Muscle layer of colon (tissue), 2 donors: Measurements from ENCODE around the gene TBX15.

Source experiments
- H3K27ac ChIP-seq: one replicate; pipeline ENCODE4 v1.7.0; 2013; ENCODE audit warnings: low read depth, mild to moderate bottlenecking, low read length, moderate library complexity
- H3K27me3 ChIP-seq, 2 donors: one replicate each; pipeline ENCODE4 v1.7.0; 2013; ENCODE audit warnings: low read length in 2 of 2, mild to moderate bottlenecking in 2 of 2; ENCODE audit not compliant: insufficient read depth in 2 of 2, control insufficient read depth in 1 of 2
- H3K36me3 ChIP-seq: one replicate; pipeline ENCODE4 v1.7.0; 2013; ENCODE audit warnings: mild to moderate bottlenecking, low read length; ENCODE audit not compliant: insufficient read depth
- H3K4me1 ChIP-seq: one replicate; pipeline ENCODE4 v1.7.0; 2013; ENCODE audit warnings: mild to moderate bottlenecking, low read length; ENCODE audit not compliant: insufficient read depth
- H3K4me3 ChIP-seq, 2 donors: one replicate each; pipeline ENCODE4 v1.7.0; 2013; ENCODE audit warnings: low read length in 2 of 2, low read depth in 1 of 2, mild to moderate bottlenecking in 1 of 2, moderate library complexity in 1 of 2
- H3K9ac ChIP-seq: one replicate; pipeline ENCODE4 v1.7.0; 2013; ENCODE audit warnings: low read length
- H3K9me3 ChIP-seq: one replicate; pipeline ENCODE4 v1.7.0; 2013; ENCODE audit warnings: mild to moderate bottlenecking, low read length
- donor health status: abdominal sarcoma.
- donor health status: Adenocarcinoma of cecum.

TBX15 gene

GRCh38 chr1:118988186-118989005 is at the start of gene TBX15:
Gene TBX15, minus strand, starts transcription at chr1:118988343. Its CDS starts 548 bp downstream, at chr1:118987795.
- Histone ChIP-seq H3K9me3 (peaks cover 15% of the 10 kb centered on the region), H3K27me3 (peaks cover 96 to 100% of the 10 kb centered on the region in 2 donors), H3K4me3 (peak within 1 kb of the TSS; percentile 41 to 47), H3K9ac (no peak within 1 kb of the TSS), H3K27ac (no peak within 1 kb of the TSS), H3K36me3 (no peaks in the 10 kb centered on the region), H3K4me1 (peaks cover 40% of the 10 kb centered on the region)

- Histone ChIP-seq H3K36me3 (peaks cover 10% of the 10 kb centered on the region), H3K27me3 (no peaks in the 10 kb centered on the region), H3K4me3 (no peak overlapping the region), H3K27ac (no peak overlapping the region), H3K9me3 (no peaks in the 10 kb centered on the region), H3K9ac (no peak overlapping the region), H3K4me1 (no peaks in the 10 kb centered on the region)
Observed at GRCh38 chr1:119034359-119034758, 46.2 kb upstream of the TBX15 start.

- no peaks in the 10 kb centered on the region for H3K9me3 ChIP-seq
- peaks cover 10% of the 10 kb centered on the region for H3K36me3 ChIP-seq
- no peak overlapping the region for H3K4me3 ChIP-seq
- H3K9ac ChIP-seq = no peak overlapping the region
- H3K27ac ChIP-seq = no peak overlapping the region
- H3K27me3 ChIP-seq = no peaks in the 10 kb centered on the region
- no peaks in the 10 kb centered on the region for H3K4me1 ChIP-seq
Observed at GRCh38 chr1:119032986-119033385, 44.8 kb upstream of the TBX15 start.

- peaks cover 4% of the 10 kb centered on the region for H3K36me3 ChIP-seq
- H3K4me1 ChIP-seq = no peaks in the 10 kb centered on the region
- no peak overlapping the region for H3K27ac ChIP-seq
- no peaks in the 10 kb centered on the region for H3K9me3 ChIP-seq
- no peak overlapping the region for H3K9ac ChIP-seq
- no peak overlapping the region for H3K4me3 ChIP-seq
- H3K27me3 ChIP-seq = no peaks in the 10 kb centered on the region
Observed at GRCh38 chr1:119027759-119028158, 39.6 kb upstream of the TBX15 start.

- Histone ChIP-seq H3K9me3 (no peaks in the 10 kb centered on the region), H3K27ac (no peak overlapping the region), H3K4me3 (no peak overlapping the region), H3K27me3 (no peaks in the 10 kb centered on the region), H3K4me1 (no peaks in the 10 kb centered on the region), H3K36me3 (no peaks in the 10 kb centered on the region), H3K9ac (no peak overlapping the region)
Observed at GRCh38 chr1:119026956-119027355, 38.8 kb upstream of the TBX15 start.

- Histone ChIP-seq H3K4me3 (no peak overlapping the region), H3K4me1 (no peaks in the 10 kb centered on the region), H3K9ac (no peak overlapping the region), H3K27me3 (no peaks in the 10 kb centered on the region), H3K27ac (no peak overlapping the region), H3K36me3 (no peaks in the 10 kb centered on the region), H3K9me3 (no peaks in the 10 kb centered on the region)
Observed at GRCh38 chr1:119015547-119015946, 27.4 kb upstream of the TBX15 start.

GRCh38 chr1:119012383-119012782 is 24.2 kb upstream of the TBX15 start:
- Histone ChIP-seq H3K27me3 (peaks cover 12 to 14% of the 10 kb centered on the region in 2 donors), H3K4me1 (peaks cover 15% of the 10 kb centered on the region), H3K27ac (no peak overlapping the region), H3K4me3 (no peak overlapping the region), H3K9me3 (no peaks in the 10 kb centered on the region), H3K36me3 (no peaks in the 10 kb centered on the region), H3K9ac (no peak overlapping the region)

GRCh38 chr1:119011706-119012105 is 23.6 kb upstream of the TBX15 start:
- Histone ChIP-seq H3K36me3 (no peaks in the 10 kb centered on the region), H3K4me1 (peaks cover 15% of the 10 kb centered on the region), H3K27ac (no peak overlapping the region), H3K9ac (no peak overlapping the region), H3K27me3 (peaks cover 19 to 20% of the 10 kb centered on the region in 2 donors), H3K4me3 (no peak overlapping the region), H3K9me3 (no peaks in the 10 kb centered on the region)

GRCh38 chr1:119011116-119011515 is 23.0 kb upstream of the TBX15 start:
- Histone ChIP-seq H3K4me3 (no peak overlapping the region), H3K36me3 (no peaks in the 10 kb centered on the region), H3K4me1 (peaks cover 15% of the 10 kb centered on the region), H3K9ac (no peak overlapping the region), H3K27ac (no peak overlapping the region), H3K9me3 (no peaks in the 10 kb centered on the region), H3K27me3 (peaks cover 25 to 26% of the 10 kb centered on the region in 2 donors)

GRCh38 chr1:119010201-119010600 is 22.1 kb upstream of the TBX15 start:
- H3K27me3 ChIP-seq = peaks cover 34 to 35% of the 10 kb centered on the region in 2 donors

GRCh38 chr1:119009312-119009655 is 21.1 kb upstream of the TBX15 start:
- Histone ChIP-seq H3K27me3 (peaks cover 43% of the 10 kb centered on the region in 2 donors), H3K27ac (no peak overlapping the region), H3K4me1 (peaks cover 15% of the 10 kb centered on the region), H3K9me3 (no peaks in the 10 kb centered on the region), H3K4me3 (no peak overlapping the region), H3K36me3 (no peaks in the 10 kb centered on the region), H3K9ac (no peak overlapping the region)

More at GRCh38 chr1:119010201-119010600, 22.1 kb upstream of the TBX15 start:
- peaks cover 15% of the 10 kb centered on the region for H3K4me1 ChIP-seq
- H3K9ac ChIP-seq = no peak overlapping the region
- no peak overlapping the region for H3K27ac ChIP-seq
- no peaks in the 10 kb centered on the region for H3K9me3 ChIP-seq
- no peak overlapping the region for H3K4me3 ChIP-seq
- H3K36me3 ChIP-seq = no peaks in the 10 kb centered on the region
